ENCODE measurements around the gene CC2D1A. TPM values are rescaled to one million over a fixed set of nuclear protein-coding genes. Genes with fewer than 3 reads are reported as not detected.

Gene CC2D1A
- total RNA-seq, 1 donor from 2014 or later, result 35.2 TPM

- H3K27ac Mint-ChIP-seq (ENCODE audit: unreplicated experiment), result no peak overlapping the region
These were observed 22.4 kb upstream of the CC2D1A start for GRCh38 chr19:13883516-13884064.

GRCh38 chr19:13884726-13885591 lies 21.0 kb upstream of the CC2D1A start:
- DNase-seq (ENCODE audit: low spot score), result no peak
- no peaks in the 10 kb centered on the region for H3K27me3 Mint-ChIP-seq (ENCODE audit: low read depth)
- TF ChIP-seq CTCF (IDR thresholded peaks at IDR 0.05), result no peak
- H3K9me3 Mint-ChIP-seq (ENCODE audit: low read depth), result no peaks in the 10 kb centered on the region
- H3K27ac Mint-ChIP-seq (ENCODE audit: unreplicated experiment), result no peak overlapping the region
- peaks cover 24% of the 10 kb centered on the region for H3K4me1 Mint-ChIP-seq (ENCODE audit: low read depth)
- no peaks in the 10 kb centered on the region for H3K36me3 Mint-ChIP-seq (ENCODE audit: low read depth)
- no peak overlapping the region for H3K4me3 Mint-ChIP-seq (ENCODE audit: unreplicated experiment)

More at GRCh38 chr19:13883516-13884064, 22.4 kb upstream of the CC2D1A start:
- Mint-ChIP-seq H3K4me3 (ENCODE audit: unreplicated experiment) (no peak overlapping the region), H3K36me3 (ENCODE audit: low read depth) (no peaks in the 10 kb centered on the region), H3K4me1 (ENCODE audit: low read depth) (peaks cover 28% of the 10 kb centered on the region), H3K9me3 (ENCODE audit: low read depth) (no peaks in the 10 kb centered on the region), H3K27me3 (ENCODE audit: low read depth) (no peaks in the 10 kb centered on the region)
- peak; percentile 53 for TF ChIP-seq CTCF (IDR thresholded peaks at IDR 0.05)
- no peak for DNase-seq (ENCODE audit: low spot score)

- Mint-ChIP-seq H3K9me3 (ENCODE audit: low read depth) (no peaks in the 10 kb centered on the region), H3K4me3 (ENCODE audit: unreplicated experiment) (no peak overlapping the region), H3K27ac (ENCODE audit: unreplicated experiment) (no peak overlapping the region), H3K36me3 (ENCODE audit: low read depth) (no peaks in the 10 kb centered on the region), H3K27me3 (ENCODE audit: low read depth) (no peaks in the 10 kb centered on the region), H3K4me1 (ENCODE audit: low read depth) (peaks cover 16% of the 10 kb centered on the region)
- no peak for DNase-seq (ENCODE audit: low spot score)
- TF ChIP-seq CTCF (IDR thresholded peaks at IDR 0.05), result no peak
These were observed 20.1 kb upstream of the CC2D1A start for GRCh38 chr19:13885826-13886365.

GRCh38 chr19:13887018-13887436 lies 19.0 kb upstream of the CC2D1A start:
- Mint-ChIP-seq H3K4me3 (ENCODE audit: unreplicated experiment) (no peak overlapping the region), H3K36me3 (ENCODE audit: low read depth) (no peaks in the 10 kb centered on the region), H3K27me3 (ENCODE audit: low read depth) (no peaks in the 10 kb centered on the region), H3K27ac (ENCODE audit: unreplicated experiment) (no peak overlapping the region), H3K4me1 (ENCODE audit: low read depth) (peaks cover 4% of the 10 kb centered on the region), H3K9me3 (ENCODE audit: low read depth) (no peaks in the 10 kb centered on the region)
- no peak for DNase-seq (ENCODE audit: low spot score)
- no peak for TF ChIP-seq CTCF (IDR thresholded peaks at IDR 0.05)

GRCh38 chr19:13887517-13887916 lies 18.5 kb upstream of the CC2D1A start:
- Mint-ChIP-seq H3K36me3 (ENCODE audit: low read depth) (no peaks in the 10 kb centered on the region), H3K27ac (ENCODE audit: unreplicated experiment) (no peak overlapping the region), H3K4me3 (ENCODE audit: unreplicated experiment) (no peak overlapping the region), H3K9me3 (ENCODE audit: low read depth) (no peaks in the 10 kb centered on the region), H3K27me3 (ENCODE audit: low read depth) (no peaks in the 10 kb centered on the region), H3K4me1 (ENCODE audit: low read depth) (no peaks in the 10 kb centered on the region)
- no peak for TF ChIP-seq CTCF (IDR thresholded peaks at IDR 0.05)
- DNase-seq (ENCODE audit: low spot score), result no peak
